KBM-7 (cell line): ENCODE measurements around the gene ABHD1.
"Not testable (repeated sequence)": the region's sequence is repeated elsewhere in the genome, so short reads cannot be mapped to it uniquely, and the experiment has no call there.

Source experiments
- DNase-seq: peaks from one replicate; pipeline ENCODE4 v3.0.0-alpha.2; 2015
- in situ Hi-C: fragments of 300-500 bp; cut with MboI; formaldehyde crosslinking; loops from 2 replicates; pipeline ENCODE4 v1.14.3; 2020; ENCODE audit warnings: low sequenced_read_pairs, low pct_unique_long_range_greater_than_20kb, mixed read lengths

The ABHD1 gene

DNA sequence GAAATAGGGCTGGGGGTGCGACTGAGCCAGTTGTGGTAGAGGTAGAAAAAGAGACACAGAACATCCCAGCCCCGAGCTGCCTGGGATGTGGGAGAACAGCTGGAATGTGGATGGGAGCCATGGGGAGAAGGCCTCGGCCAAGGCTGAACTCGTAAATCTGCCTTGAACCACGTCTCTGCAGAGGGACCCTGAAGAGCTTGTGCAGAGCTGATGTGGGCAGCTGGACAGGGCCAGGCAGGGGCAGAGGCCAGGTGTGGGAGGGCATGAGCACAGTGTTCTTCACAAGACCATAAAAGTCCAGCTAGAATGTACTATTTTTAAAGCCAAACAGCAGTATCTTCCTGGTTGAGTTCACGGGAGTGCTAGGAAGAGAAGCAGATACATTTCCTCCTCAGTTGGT, 30.9 kb downstream of the ABHD1 start:
- DNase-seq = no peak
- in situ Hi-C loops = no loop called here

- in situ Hi-C loops = no loop called here
- no peak for DNase-seq
Observed at GRCh38 chr2:27155069-27155520, 31.5 kb downstream of the ABHD1 start.

- DNase-seq = no peak
Observed at GRCh38 chr2:27158468-27158867, 34.9 kb downstream of the ABHD1 start.

GRCh38 chr2:27159271-27159670, 35.7 kb downstream of the ABHD1 start:
- in situ Hi-C loops = no loop called here
- no peak for DNase-seq

More at GRCh38 chr2:27158468-27158867, 34.9 kb downstream of the ABHD1 start:
- in situ Hi-C loops = no loop called here

DNA sequence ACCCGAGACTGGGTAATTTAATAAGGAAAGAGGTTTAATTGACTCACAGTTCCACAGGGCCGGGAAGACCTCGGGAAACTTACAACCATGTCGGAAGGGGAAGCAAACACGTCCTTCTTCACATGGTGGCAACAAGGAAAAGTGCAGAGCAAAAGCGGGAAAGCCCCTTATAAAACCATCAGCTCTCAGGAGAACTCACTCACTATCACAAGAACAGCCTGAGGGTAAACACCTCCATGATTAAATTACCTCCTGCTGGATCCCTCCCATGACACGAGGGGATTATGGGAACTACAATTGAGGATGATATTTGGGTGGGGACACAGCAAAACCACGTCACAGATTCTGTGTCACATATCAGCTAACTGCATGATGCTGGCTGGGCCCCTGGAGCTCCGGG, 36.6 kb downstream of the ABHD1 start:
- no peak for DNase-seq
- in situ Hi-C loops = no loop called here

GRCh38 chr2:27162151-27163121, 38.8 kb downstream of the ABHD1 start:
- in situ Hi-C loops = no loop called here
- DNase-seq = no peak

DNA sequence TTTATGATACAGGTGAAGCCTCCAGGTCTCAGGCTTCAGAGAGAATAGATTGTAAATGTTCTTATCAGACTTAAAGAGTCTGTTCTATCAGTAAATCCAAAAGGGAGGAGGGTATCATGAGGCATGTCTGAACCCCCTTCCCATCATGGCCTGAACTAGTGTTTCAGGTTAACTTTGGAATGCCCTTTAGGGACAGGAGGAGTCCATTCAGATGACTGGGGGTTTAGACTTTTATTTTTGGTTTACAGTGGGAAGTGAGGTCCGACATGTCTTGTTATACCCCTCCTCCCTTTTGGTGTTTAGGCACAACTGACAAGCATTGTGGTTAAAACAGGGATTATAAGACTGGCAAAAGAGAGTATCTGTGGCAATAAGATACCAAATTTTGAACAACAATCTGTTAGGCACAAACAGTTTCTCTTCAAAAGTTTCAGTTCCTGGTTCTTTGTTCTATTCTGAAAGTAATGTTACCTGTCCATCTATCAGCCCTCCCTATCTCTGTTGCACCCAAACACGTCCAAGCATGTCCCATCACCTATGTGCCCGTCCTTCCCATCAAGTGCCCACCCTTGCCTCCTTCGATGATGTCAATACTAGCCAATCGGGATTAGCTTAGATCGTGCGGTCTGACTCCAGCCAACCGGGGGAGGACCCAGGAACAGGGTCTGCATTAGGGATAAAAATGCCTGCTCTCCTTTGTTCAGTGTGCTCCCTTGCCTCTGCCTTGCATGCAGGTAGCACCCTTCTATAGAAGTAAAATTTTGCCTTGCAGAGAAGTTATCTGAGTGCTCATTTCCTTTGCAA, 41.5 kb downstream of the ABHD1 start:
- no peak for DNase-seq
- in situ Hi-C loops = no loop called here

- DNase-seq = peak; percentile 31
Observed at GRCh38 chr2:27170581-27171337, 47.1 kb downstream of the ABHD1 start.

GRCh38 chr2:27171351-27171848, 47.8 kb downstream of the ABHD1 start:
- in situ Hi-C loops = no loop called here
- no peak for DNase-seq

More at GRCh38 chr2:27170581-27171337, 47.1 kb downstream of the ABHD1 start:
- in situ Hi-C loops = no loop called here

DNA sequence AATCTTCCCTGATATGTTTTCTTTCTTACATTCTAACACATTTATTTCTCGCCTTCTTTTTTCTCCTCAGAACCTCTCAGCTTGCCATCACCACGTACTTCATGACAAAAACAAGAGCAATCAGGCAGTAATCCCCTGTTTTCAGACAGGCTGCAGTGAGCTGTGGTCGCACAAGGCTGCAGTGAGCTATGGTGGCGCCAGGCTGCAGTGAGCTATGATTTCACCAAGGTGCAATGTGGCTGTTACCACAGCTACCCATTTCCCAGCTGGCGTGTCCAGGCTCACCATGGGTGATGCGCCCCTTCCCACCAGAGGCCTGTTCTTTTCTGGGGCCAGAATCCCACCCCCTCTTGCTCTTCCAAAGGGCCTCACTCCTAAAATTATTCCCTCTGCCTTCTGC, 51.0 kb downstream of the ABHD1 start:
- no peak for DNase-seq
- in situ Hi-C loops = no loop called here

DNA sequence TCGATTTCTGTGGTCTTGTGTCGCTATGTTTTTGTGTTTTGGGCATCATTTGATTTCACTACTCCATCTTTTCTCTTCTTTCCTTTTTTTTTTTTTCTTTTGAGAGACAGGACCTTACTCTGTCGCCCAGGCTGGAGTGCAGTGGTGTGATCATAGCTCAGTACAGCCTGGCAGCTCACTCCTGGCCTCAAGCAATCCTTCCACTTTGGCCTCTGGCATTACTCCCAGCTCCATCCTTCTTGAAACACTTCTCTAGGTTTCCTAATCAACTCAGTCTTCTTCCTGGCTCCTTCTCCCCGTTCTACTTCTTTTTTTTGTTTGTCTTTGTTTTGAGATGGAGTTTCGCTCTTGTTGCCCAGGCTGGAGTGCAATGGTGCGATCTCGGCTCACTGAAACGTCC, 51.7 kb downstream of the ABHD1 start:
- in situ Hi-C loops = no loop called here
- DNase-seq = no peak

DNA sequence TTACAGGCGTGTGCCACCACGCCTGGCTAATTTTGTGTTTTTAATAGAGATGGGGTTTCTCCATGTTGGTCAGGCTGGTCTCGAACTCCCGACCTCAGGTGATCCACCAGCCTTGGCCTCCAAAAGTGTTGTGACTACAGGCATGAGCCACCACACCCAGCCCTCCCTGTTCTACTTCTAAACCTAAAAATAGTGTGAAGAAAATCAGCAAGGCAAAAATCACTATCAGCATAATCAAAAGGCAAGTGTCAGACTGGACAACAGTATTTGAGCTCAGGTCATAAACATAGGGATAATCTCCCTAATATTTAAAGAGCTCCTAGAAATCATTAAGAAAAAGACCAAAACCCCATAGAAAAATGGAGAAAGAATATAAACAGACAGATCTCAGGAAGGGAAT, 52.2 kb downstream of the ABHD1 start:
- in situ Hi-C loops, DNase-seq: not testable (repeated sequence)

DNA sequence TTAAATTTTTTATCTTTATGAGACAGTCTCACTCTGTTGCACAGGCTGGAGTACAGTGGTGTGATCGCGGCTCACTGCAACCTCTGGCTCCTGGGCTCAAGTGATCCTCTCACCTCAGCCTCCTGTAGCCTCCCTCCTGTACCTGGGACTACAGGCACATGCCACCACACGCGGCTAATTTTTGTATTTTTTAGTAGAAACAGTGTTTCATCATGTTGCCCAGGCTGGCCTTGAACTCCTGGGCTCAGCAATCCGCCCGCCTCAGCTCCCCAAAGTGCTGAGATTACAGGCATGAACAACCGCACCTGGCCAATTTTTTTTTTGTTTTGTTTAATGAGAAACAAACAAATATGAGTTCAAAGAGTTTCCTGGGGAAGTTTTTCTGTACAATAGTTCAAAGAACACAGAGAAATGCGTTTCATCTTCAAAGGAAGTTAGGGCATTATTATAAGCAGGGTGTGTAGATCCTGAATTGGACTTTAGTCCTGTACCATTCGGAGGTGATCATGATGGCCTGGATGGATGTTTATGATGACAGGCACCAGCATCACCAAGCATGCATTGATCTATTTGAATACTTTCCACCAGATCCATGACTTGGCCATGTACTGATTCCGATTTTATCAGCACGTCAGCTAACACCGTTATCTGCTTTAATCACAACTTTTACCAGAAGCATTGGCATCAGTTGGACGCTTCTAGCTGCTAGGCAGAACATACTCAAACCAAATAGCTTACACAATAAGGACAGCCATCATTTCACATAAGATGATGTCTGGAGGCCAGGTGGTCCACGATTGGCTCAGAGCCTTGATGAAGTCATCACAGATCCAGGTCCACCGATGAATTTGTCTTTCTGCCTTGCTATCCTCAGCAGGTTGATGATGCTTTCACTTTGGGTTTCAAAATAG, 54.1 kb downstream of the ABHD1 start:
- in situ Hi-C loops = no loop called here
- no peak for DNase-seq

DNA sequence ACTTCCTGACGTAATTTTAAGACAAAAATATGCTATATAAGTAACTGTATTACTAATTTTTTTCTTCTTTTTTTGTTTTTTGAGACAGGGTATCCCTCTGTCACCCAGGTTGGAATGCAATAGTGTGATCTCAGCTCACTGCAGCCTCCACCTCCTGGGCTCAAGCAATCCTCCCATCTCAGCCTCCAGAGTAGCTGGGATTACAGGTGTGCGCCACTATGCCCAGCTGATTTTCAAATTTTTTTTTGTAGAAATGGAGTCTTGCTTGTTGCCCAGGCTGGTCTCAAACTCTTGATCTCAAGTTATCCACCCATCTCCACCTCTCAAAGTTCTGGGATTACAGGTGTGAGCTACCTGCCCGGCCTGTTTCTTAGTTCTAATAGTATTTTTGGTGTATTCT, 54.9 kb downstream of the ABHD1 start:
- DNase-seq = no peak
- in situ Hi-C loops = no loop called here

GRCh38 chr2:27179344-27180000, 55.9 kb downstream of the ABHD1 start:
- in situ Hi-C loops = no loop called here
- DNase-seq = no peak
